GM18873 (cell line): ENCODE data around the gene RAPGEF6.
A peak's percentile ranks its signal among the peaks of the same experiment; 100 is the strongest.

ENCODE experiments used
- ATAC-seq: cut with Tn5 transposase; IDR thresholded peaks from one replicate; pipeline ENCODE4 v1.9.1; 2021; ENCODE audit warnings: mild to moderate bottlenecking, moderate library complexity, moderate number of reproducible peaks; ENCODE audit not compliant: unreplicated experiment, low FRiP score

RAPGEF6 gene

GRCh38 chr5:131563434-131564228 lies 71.4 kb downstream of the RAPGEF6 start:
- no peak for ATAC-seq

GRCh38 chr5:131550606-131551005 lies 84.4 kb downstream of the RAPGEF6 start:
- no peak for ATAC-seq

GRCh38 chr5:131548176-131548575 lies 86.9 kb downstream of the RAPGEF6 start:
- no peak for ATAC-seq

GRCh38 chr5:131545845-131546244 lies 89.2 kb downstream of the RAPGEF6 start:
- ATAC-seq = no peak

- ATAC-seq = no peak
Observed at GRCh38 chr5:131542723-131543122, 92.3 kb downstream of the RAPGEF6 start.

- ATAC-seq = no peak
Observed at GRCh38 chr5:131541762-131542161, 93.3 kb downstream of the RAPGEF6 start.

- no peak for ATAC-seq
Observed at GRCh38 chr5:131541071-131541470, 94.0 kb downstream of the RAPGEF6 start.

GRCh38 chr5:131539251-131539650 lies 95.8 kb downstream of the RAPGEF6 start:
- ATAC-seq = no peak

GRCh38 chr5:131538177-131538593 lies 96.8 kb downstream of the RAPGEF6 start:
- no peak for ATAC-seq

- ATAC-seq = no peak
Observed at GRCh38 chr5:131536850-131537448, 98.1 kb downstream of the RAPGEF6 start.

- peak; percentile 92 for ATAC-seq
Observed at GRCh38 chr5:131536211-131536826, 98.7 kb downstream of the RAPGEF6 start.

GRCh38 chr5:131534974-131535373 lies 100.1 kb downstream of the RAPGEF6 start:
- no peak for ATAC-seq

GRCh38 chr5:131533836-131534235 lies 101.2 kb downstream of the RAPGEF6 start:
- no peak for ATAC-seq

- no peak for ATAC-seq
Observed at GRCh38 chr5:131532031-131532640, 102.9 kb downstream of the RAPGEF6 start.

- no peak for ATAC-seq
Observed at GRCh38 chr5:131530706-131531331, 104.2 kb downstream of the RAPGEF6 start.

GRCh38 chr5:131528682-131529081 lies 106.3 kb downstream of the RAPGEF6 start:
- no peak for ATAC-seq

- ATAC-seq = no peak
Observed at GRCh38 chr5:131525805-131526204, 109.2 kb downstream of the RAPGEF6 start.

- ATAC-seq = no peak
Observed at GRCh38 chr5:131524431-131524830, 110.6 kb downstream of the RAPGEF6 start.

GRCh38 chr5:131523500-131524185 lies 111.4 kb downstream of the RAPGEF6 start:
- no peak for ATAC-seq

GRCh38 chr5:131521252-131521651 lies 113.8 kb downstream of the RAPGEF6 start:
- no peak for ATAC-seq
